MM.1S (cell line): ENCODE results near the gene ZBTB25.

Experiments
- DNase-seq: peaks from one replicate; pipeline ENCODE4 v3.0.0-alpha.2; 2015
- H2AFZ ChIP-seq: fragments of 300-600 bp; sonication (generic); 2 replicates; pipeline ENCODE4 v1.6.0; 2016; ENCODE audit warnings: antibody characterized with exemption, low read length
- H3F3A ChIP-seq: fragments of 300-600 bp; sonication (generic); 2 replicates; pipeline ENCODE4 v1.6.1; 2016; ENCODE audit warnings: mild to moderate bottlenecking, antibody characterized with exemption, low read length, moderate library complexity, mixed read lengths; ENCODE audit not compliant: insufficient read depth
- H3K27ac ChIP-seq: fragments of 300-600 bp; sonication (generic); 2 replicates; pipeline ENCODE4 v1.5.1; 2016; ENCODE audit warnings: mild to moderate bottlenecking, low read length
- H3K27me3 ChIP-seq: fragments of 300-600 bp; sonication (generic); replicated peaks from 2 replicates; pipeline ENCODE4 v1.6.0; 2016; ENCODE audit warnings: low read length; ENCODE audit not compliant: insufficient read depth
- H3K36me3 ChIP-seq: fragments of 300-600 bp; sonication (generic); replicated peaks from 2 replicates; pipeline ENCODE4 v1.6.1; 2016; ENCODE audit warnings: mild to moderate bottlenecking, low read length, mixed read lengths; ENCODE audit not compliant: insufficient read depth
- H3K4me1 ChIP-seq: fragments of 300-600 bp; sonication (generic); 2 replicates; pipeline ENCODE4 v1.6.1; 2016; ENCODE audit warnings: low read length, mixed read lengths
- H3K4me2 ChIP-seq: fragments of 300-600 bp; sonication (generic); 2 replicates; pipeline ENCODE4 v1.6.0; 2016; ENCODE audit warnings: low read depth, low read length
- H3K4me3 ChIP-seq: fragments of 300-600 bp; sonication (generic); 2 replicates; pipeline ENCODE4 v1.5.1; 2016; ENCODE audit warnings: low read length, mixed read lengths
- H3K79me2 ChIP-seq: fragments of 300-600 bp; sonication (generic); 2 replicates; pipeline ENCODE4 v1.6.1; 2016; ENCODE audit warnings: mixed run types, low read length, mixed read lengths
- H3K9ac ChIP-seq: fragments of 300-600 bp; sonication (generic); 2 replicates; pipeline ENCODE4 v1.6.1; 2016; ENCODE audit warnings: low read length, mixed read lengths
- H3K9me2 ChIP-seq: fragments of 300-600 bp; sonication (generic); replicated peaks from 2 replicates; pipeline ENCODE4 v1.6.1; 2016; ENCODE audit warnings: mild to moderate bottlenecking, low read length, mixed read lengths; ENCODE audit not compliant: insufficient read depth
- H3K9me3 ChIP-seq: fragments of 300-600 bp; sonication (generic); replicated peaks from 2 replicates; pipeline ENCODE4 v1.6.1; 2016; ENCODE audit warnings: mild to moderate bottlenecking, low read length, mixed read lengths; ENCODE audit not compliant: insufficient read depth
- H4K20me1 ChIP-seq: fragments of 300-600 bp; sonication (generic); 2 replicates; pipeline ENCODE4 v1.6.1; 2016; ENCODE audit warnings: mild to moderate bottlenecking, low read length, moderate library complexity, mixed read lengths; ENCODE audit not compliant: insufficient read depth
- CTCF ChIP-seq: fragments of 300-600 bp; sonication (generic); IDR thresholded peaks from 2 replicates; pipeline ENCODE4 v1.5.1; 2016; ENCODE audit warnings: antibody characterized with exemption, low read length, mixed read lengths
- EZH2 ChIP-seq: fragments of 300-600 bp; sonication (generic); optimal IDR thresholded peaks from 2 replicates; pipeline ENCODE3; 2017; ENCODE audit warnings: low read depth, mild to moderate bottlenecking, antibody characterized with exemption, low read length, mixed read lengths
- EZH2phosphoT487 ChIP-seq: fragments of 300-600 bp; sonication (generic); IDR thresholded peaks from 2 replicates; pipeline ENCODE4 v1.6.1; 2018; ENCODE audit warnings: antibody characterized with exemption, low read length

The ZBTB25 gene

GRCh38 chr14:64516969-64517368 lies 13.3 kb upstream of the ZBTB25 start:
- no peak for DNase-seq
- TF ChIP-seq EZH2phosphoT487 (no peak), EZH2 (no peak), CTCF (no peak)
- Histone ChIP-seq H3K4me3 (no peak overlapping the region), H3F3A (peaks cover 4% of the 10 kb centered on the region), H3K27me3 (no peaks in the 10 kb centered on the region), H4K20me1 (peaks cover 10% of the 10 kb centered on the region; the same call in 1 of the 2 replicates), H3K4me1 (peaks cover 16% of the 10 kb centered on the region), H3K4me2 (0 out of 2 replicates have a peak overlapping the region, but pooled peaks have one; percentile 6), H3K79me2 (peaks cover 95% of the 10 kb centered on the region), H3K9me3 (no peaks in the 10 kb centered on the region), H3K36me3 (no peaks in the 10 kb centered on the region), H3K9ac (no peak overlapping the region), H2AFZ (no peak overlapping the region), H3K27ac (no peak overlapping the region), H3K9me2 (no peaks in the 10 kb centered on the region)

- no peak for DNase-seq
- Histone ChIP-seq H3K4me1 (peaks cover 24% of the 10 kb centered on the region; the same call in 1 of the 2 replicates), H3K4me2 (no peak overlapping the region), H4K20me1 (peaks cover 17% of the 10 kb centered on the region; the same call in 1 of the 2 replicates), H3K9ac (no peak overlapping the region), H3K9me3 (no peaks in the 10 kb centered on the region), H3F3A (no peaks in the 10 kb centered on the region; the same call in 1 of the 2 replicates), H2AFZ (no peak overlapping the region), H3K36me3 (no peaks in the 10 kb centered on the region), H3K9me2 (no peaks in the 10 kb centered on the region), H3K27me3 (no peaks in the 10 kb centered on the region), H3K4me3 (no peak overlapping the region), H3K27ac (no peak overlapping the region), H3K79me2 (peaks cover 95% of the 10 kb centered on the region)
- no peak for TF ChIP-seq EZH2
- no peak for TF ChIP-seq CTCF
- TF ChIP-seq EZH2phosphoT487, result no peak
These were observed 11.4 kb upstream of the ZBTB25 start for GRCh38 chr14:64515053-64515452.

GRCh38 chr14:64513271-64513670 lies 9.6 kb upstream of the ZBTB25 start:
- H3K36me3 ChIP-seq, result no peaks in the 10 kb centered on the region
- H3K4me3 ChIP-seq, result no peak overlapping the region
- H3K9ac ChIP-seq, result no peak overlapping the region
- peaks cover 93% of the 10 kb centered on the region for H3K79me2 ChIP-seq
- no peaks in the 10 kb centered on the region for H3K27me3 ChIP-seq
- no peak overlapping the region for H2AFZ ChIP-seq
- peaks cover 29% of the 10 kb centered on the region for H3K4me1 ChIP-seq
- H3K9me2 ChIP-seq, result no peaks in the 10 kb centered on the region
- TF ChIP-seq EZH2phosphoT487, result no peak
- TF ChIP-seq EZH2, result no peak
- no peak for TF ChIP-seq CTCF
- no peaks in the 10 kb centered on the region for H3K9me3 ChIP-seq
- H3K27ac ChIP-seq, result no peak overlapping the region
- H3K4me2 ChIP-seq, result no peak overlapping the region
- DNase-seq, result no peak
- no peaks in the 10 kb centered on the region; the same call in none of the 2 replicates for H3F3A ChIP-seq
- H4K20me1 ChIP-seq, result peaks cover 17% of the 10 kb centered on the region; the same call in 1 of the 2 replicates
